SU-DHL-6 (cell line): Measurements from ENCODE around the gene ZNF362.

Experiments
- EZH2phosphoT487 ChIP-seq: fragments of 200-600 bp; sonication (generic), shearing (Covaris generic); conservative IDR thresholded peaks from 2 replicates; pipeline ENCODE4 v1.6.1; 2018; ENCODE audit warnings: mild to moderate bottlenecking, antibody characterized with exemption, low read length, moderate library complexity, mixed read lengths
- TF ChIP-seq, protein P1 (sequence below): fragments of 200-600 bp; sonication (generic); IDR thresholded peaks from one replicate; pipeline ENCODE4 v1.5.1; 2017; ENCODE audit warnings: antibody characterized with exemption, mild to moderate bottlenecking, low read length, moderate library complexity; ENCODE audit not compliant: insufficient read depth, poor library complexity, severe bottlenecking

DNA sequence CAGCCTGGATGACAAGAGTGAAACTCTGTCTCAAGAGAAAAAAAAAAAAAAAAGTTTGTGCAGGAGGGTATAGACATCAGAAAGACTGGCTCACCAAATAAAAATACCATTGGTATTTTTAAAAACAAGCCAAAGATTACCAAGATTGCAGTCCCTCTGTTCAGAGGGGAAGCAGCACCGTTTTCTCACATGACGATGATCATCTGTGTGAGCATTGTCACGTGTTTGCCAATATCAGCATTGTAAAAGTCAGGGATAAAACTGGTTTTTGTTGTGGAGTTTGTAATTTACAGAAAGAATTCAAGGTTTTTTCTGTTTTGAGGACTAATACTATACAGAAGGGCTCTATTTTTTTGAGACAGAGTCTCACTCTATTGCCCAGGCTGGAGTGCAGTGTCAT is 26.5 kb downstream of the ZNF362 start:
- TF ChIP-seq, protein P1, sequence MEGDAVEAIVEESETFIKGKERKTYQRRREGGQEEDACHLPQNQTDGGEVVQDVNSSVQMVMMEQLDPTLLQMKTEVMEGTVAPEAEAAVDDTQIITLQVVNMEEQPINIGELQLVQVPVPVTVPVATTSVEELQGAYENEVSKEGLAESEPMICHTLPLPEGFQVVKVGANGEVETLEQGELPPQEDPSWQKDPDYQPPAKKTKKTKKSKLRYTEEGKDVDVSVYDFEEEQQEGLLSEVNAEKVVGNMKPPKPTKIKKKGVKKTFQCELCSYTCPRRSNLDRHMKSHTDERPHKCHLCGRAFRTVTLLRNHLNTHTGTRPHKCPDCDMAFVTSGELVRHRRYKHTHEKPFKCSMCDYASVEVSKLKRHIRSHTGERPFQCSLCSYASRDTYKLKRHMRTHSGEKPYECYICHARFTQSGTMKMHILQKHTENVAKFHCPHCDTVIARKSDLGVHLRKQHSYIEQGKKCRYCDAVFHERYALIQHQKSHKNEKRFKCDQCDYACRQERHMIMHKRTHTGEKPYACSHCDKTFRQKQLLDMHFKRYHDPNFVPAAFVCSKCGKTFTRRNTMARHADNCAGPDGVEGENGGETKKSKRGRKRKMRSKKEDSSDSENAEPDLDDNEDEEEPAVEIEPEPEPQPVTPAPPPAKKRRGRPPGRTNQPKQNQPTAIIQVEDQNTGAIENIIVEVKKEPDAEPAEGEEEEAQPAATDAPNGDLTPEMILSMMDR, result no peak
- TF ChIP-seq EZH2phosphoT487, result no peak
